Kidney epithelial cell (primary cell): ENCODE data around the gene OSBPL2. TPM values are rescaled to one million over a fixed set of nuclear protein-coding genes. Genes with fewer than 3 reads are reported as not detected.
A peak's percentile ranks its signal among the peaks of the same experiment; 100 is the strongest.

Experiments used
- DNase-seq: peaks from one replicate; pipeline ENCODE4 v3.0.0-alpha.2; 2010; ENCODE audit warnings: low read depth
- H3K27me3 ChIP-seq: 2 replicates; pipeline ENCODE4 v1.6.0; 2011; ENCODE audit warnings: low read length; ENCODE audit not compliant: control insufficient read depth, insufficient read depth
- H3K36me3 ChIP-seq: 2 replicates; pipeline ENCODE4 v1.5.1; 2011; ENCODE audit warnings: low read length; ENCODE audit not compliant: control insufficient read depth, insufficient read depth
- H3K4me3 ChIP-seq: 2 replicates; pipeline ENCODE4 v1.5.1; 2011; ENCODE audit warnings: low read depth, mild to moderate bottlenecking, control low read depth, low read length
- CTCF ChIP-seq: IDR thresholded peaks from 2 replicates; pipeline ENCODE4 v1.5.1; 2011; ENCODE audit warnings: mild to moderate bottlenecking, moderate library complexity, low read length, control low read depth, inconsistent platforms; ENCODE audit not compliant: insufficient read depth, poor library complexity, severe bottlenecking
- total RNA-seq: library from RNA; depleted of rRNA; stranded (reverse); fragments of >200 nt; gene quantifications from 2 replicates; pipeline ENCODE4 v1.2.3, GENCODE V29; 2015

The OSBPL2 gene
- total RNA-seq, 1 donor from 2014 or later: 26.5 TPM

DNA sequence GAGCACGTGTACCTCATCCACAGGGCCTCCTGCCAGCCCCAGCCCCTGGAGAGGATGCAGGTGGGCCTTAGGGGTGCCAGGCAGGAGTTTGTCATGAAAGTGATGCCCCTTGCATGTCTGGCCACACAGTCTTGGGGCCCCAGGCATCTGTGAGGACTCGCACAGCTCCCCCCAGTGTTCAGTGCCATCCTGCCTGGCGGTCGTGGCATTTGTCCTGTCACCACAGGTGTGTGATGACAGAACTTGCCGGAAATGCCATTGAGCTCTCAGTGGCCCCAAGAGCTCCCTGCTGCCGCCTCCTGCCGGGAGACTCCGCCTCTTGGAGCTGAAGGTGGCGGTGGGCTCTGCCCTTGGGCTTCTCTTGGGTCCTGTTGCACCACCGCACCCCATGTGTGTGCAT, 33.9 kb downstream of the OSBPL2 start:
- no peak overlapping the region for H3K4me3 ChIP-seq
- no peaks in the 10 kb centered on the region for H3K36me3 ChIP-seq
- DNase-seq: no peak
- no peaks in the 10 kb centered on the region for H3K27me3 ChIP-seq
- TF ChIP-seq CTCF: no peak

DNA sequence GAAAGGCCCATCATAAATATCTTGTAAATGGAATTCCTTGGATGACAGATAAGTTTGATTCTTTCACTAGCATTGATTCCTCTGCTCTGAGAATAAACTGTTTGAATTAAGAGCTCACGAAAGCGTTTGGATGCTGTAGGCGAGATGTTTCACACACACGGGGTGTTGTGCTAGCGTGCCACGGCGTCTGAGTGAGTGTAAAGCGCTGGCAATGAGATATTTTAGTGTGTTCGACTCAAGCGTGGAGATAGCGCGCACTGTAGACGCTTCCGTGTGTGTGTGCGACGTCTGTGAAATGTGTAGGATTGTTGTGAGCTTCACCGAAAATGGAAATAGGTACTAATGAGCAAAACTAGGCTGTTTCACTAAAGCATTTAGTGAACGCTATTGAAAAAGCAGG, 35.1 kb downstream of the OSBPL2 start:
- H3K36me3 ChIP-seq: no peaks in the 10 kb centered on the region
- no peak for DNase-seq
- no peaks in the 10 kb centered on the region for H3K27me3 ChIP-seq
- H3K4me3 ChIP-seq: no peak overlapping the region
- TF ChIP-seq CTCF: no peak

GRCh38 chr20:62274332-62274950, 36.1 kb downstream of the OSBPL2 start:
- DNase-seq: peak; percentile 10
- Histone ChIP-seq H3K36me3 (no peaks in the 10 kb centered on the region), H3K27me3 (no peaks in the 10 kb centered on the region), H3K4me3 (no peak overlapping the region)
- TF ChIP-seq CTCF: no peak

GRCh38 chr20:62275219-62275618, 36.9 kb downstream of the OSBPL2 start:
- Histone ChIP-seq H3K36me3 (no peaks in the 10 kb centered on the region), H3K27me3 (no peaks in the 10 kb centered on the region), H3K4me3 (no peak overlapping the region)
- no peak for DNase-seq
- no peak for TF ChIP-seq CTCF

DNA sequence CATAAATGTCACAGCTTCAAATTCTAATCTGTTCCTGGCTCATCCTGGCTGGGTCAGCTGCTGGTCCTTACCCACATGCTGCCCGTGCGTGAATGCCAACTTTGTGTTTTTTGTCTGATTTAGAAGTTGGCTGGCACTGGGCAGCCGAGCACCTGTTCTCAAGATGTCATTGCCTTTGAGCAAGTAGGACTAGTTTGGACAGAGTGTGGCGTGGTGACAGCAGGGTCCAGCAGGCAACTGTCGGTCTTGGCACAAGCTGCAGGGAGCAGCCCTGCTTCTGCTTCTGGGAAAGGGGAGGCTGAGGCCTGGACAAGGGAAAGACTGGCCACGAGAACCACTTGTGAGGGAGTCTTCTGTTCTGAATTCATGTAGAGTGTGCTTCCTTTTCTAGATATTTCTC, 38.1 kb downstream of the OSBPL2 start:
- DNase-seq: no peak
- Histone ChIP-seq H3K27me3 (no peaks in the 10 kb centered on the region), H3K4me3 (no peak overlapping the region), H3K36me3 (no peaks in the 10 kb centered on the region)
- TF ChIP-seq CTCF: no peak

GRCh38 chr20:62277253-62277652, 38.9 kb downstream of the OSBPL2 start:
- no peak for TF ChIP-seq CTCF
- H3K36me3 ChIP-seq: peaks cover 2% of the 10 kb centered on the region
- DNase-seq: no peak
- no peaks in the 10 kb centered on the region for H3K27me3 ChIP-seq
- H3K4me3 ChIP-seq: no peak overlapping the region
